Hepatocyte (in vitro differentiated cells): ENCODE data around the gene HELB.

Source experiments
- EZH2 ChIP-seq: fragments of 200-600 bp; sonication (generic); IDR thresholded peaks from 2 replicates; pipeline ENCODE4 v1.6.1; 2016; ENCODE audit warnings: antibody characterized with exemption, mild to moderate bottlenecking, borderline replicate concordance
- EZH2phosphoT487 ChIP-seq: fragments of 200-600 bp; sonication (generic); IDR thresholded peaks from one replicate; pipeline ENCODE4 v1.6.1; 2018; ENCODE audit warnings: antibody characterized with exemption, mild to moderate bottlenecking, low read depth, moderate library complexity; ENCODE audit not compliant: unreplicated experiment, severe bottlenecking
- TF ChIP-seq, protein P1 (sequence below): fragments of 200-600 bp; sonication (generic); IDR thresholded peaks from 2 replicates; pipeline ENCODE4 v1.5.1; 2016; ENCODE audit warnings: antibody characterized with exemption, mild to moderate bottlenecking; ENCODE audit not compliant: poor library complexity

- TF ChIP-seq, protein P1, sequence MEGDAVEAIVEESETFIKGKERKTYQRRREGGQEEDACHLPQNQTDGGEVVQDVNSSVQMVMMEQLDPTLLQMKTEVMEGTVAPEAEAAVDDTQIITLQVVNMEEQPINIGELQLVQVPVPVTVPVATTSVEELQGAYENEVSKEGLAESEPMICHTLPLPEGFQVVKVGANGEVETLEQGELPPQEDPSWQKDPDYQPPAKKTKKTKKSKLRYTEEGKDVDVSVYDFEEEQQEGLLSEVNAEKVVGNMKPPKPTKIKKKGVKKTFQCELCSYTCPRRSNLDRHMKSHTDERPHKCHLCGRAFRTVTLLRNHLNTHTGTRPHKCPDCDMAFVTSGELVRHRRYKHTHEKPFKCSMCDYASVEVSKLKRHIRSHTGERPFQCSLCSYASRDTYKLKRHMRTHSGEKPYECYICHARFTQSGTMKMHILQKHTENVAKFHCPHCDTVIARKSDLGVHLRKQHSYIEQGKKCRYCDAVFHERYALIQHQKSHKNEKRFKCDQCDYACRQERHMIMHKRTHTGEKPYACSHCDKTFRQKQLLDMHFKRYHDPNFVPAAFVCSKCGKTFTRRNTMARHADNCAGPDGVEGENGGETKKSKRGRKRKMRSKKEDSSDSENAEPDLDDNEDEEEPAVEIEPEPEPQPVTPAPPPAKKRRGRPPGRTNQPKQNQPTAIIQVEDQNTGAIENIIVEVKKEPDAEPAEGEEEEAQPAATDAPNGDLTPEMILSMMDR = no peak
- TF ChIP-seq EZH2 (no peak), EZH2phosphoT487 (no peak)
These were observed 69.7 kb downstream of the HELB start for GRCh38 chr12:66371982-66372381.
